CD4-positive, CD25-positive, alpha-beta regulatory T cell (primary cell): Measurements from ENCODE around the gene TRAF3IP1. TPM values are rescaled to one million over a fixed set of nuclear protein-coding genes. Genes with fewer than 3 reads are reported as not detected.
A peak's percentile ranks its signal among the peaks of the same experiment; 100 is the strongest.

Experiments
- ATAC-seq, 2 donors: fragments of 150-1000 bp; cut with Tn5 transposase; one replicate each; pipeline ENCODE4 v1.10.0; 2021; ENCODE audit warnings: low read depth in 2 of 2, moderate number of reproducible peaks in 2 of 2, moderate library complexity in 1 of 2
- DNase-seq, 3 donors: peaks; one replicate each; pipeline versions ENCODE4 v3.0.0 to v3.0.0-alpha.2; 2012 to 2022; ENCODE audit warnings: mixed read lengths in 1 of 3
- H3K27ac ChIP-seq: one replicate; pipeline ENCODE4 v1.7.0; 2013; ENCODE audit warnings: mild to moderate bottlenecking, low read length; ENCODE audit not compliant: insufficient read depth, poor library complexity, severe bottlenecking
- H3K27me3 ChIP-seq: one replicate; pipeline ENCODE4 v1.7.0; 2013; ENCODE audit warnings: low read length; ENCODE audit not compliant: control insufficient read depth, insufficient read depth
- H3K36me3 ChIP-seq: one replicate; pipeline ENCODE4 v1.7.0; 2013; ENCODE audit warnings: mild to moderate bottlenecking, low read length, moderate library complexity; ENCODE audit not compliant: control insufficient read depth, insufficient read depth
- H3K4me1 ChIP-seq: 2 replicates; pipeline ENCODE4 v1.7.0; 2013; ENCODE audit warnings: mild to moderate bottlenecking, low read length; ENCODE audit not compliant: insufficient read depth, control insufficient read depth, poor library complexity, severe bottlenecking
- H3K4me3 ChIP-seq: one replicate; pipeline ENCODE4 v1.7.0; 2013; ENCODE audit warnings: low read depth, mild to moderate bottlenecking, low read length, moderate library complexity
- H3K9me3 ChIP-seq, 2 experiments: 1 replicate in 1 of 2; 2 replicates in 1 of 2; pipeline ENCODE4 v1.7.0; 2013; ENCODE audit warnings: low read length in 2 of 2, mild to moderate bottlenecking in 1 of 2, moderate library complexity in 1 of 2; ENCODE audit not compliant: control insufficient read depth in 2 of 2
- H3K27ac Mint-ChIP-seq, 3 donors: one replicate each; pipeline ENCODE4 v1.8.0; 2020 to 2022; ENCODE audit warnings: mild to moderate bottlenecking in 3 of 3, mixed read lengths in 3 of 3, moderate library complexity in 2 of 3
- H3K27me3 Mint-ChIP-seq: one replicate; pipeline ENCODE4 v1.8.0; 2022; ENCODE audit warnings: mild to moderate bottlenecking, mixed read lengths
- H3K36me3 Mint-ChIP-seq: one replicate; pipeline ENCODE4 v1.8.0; 2020; ENCODE audit warnings: mixed read lengths
- H3K4me1 Mint-ChIP-seq, 4 donors: one replicate each; pipeline ENCODE4 v1.8.0; 2020 to 2022; ENCODE audit warnings: mixed read lengths in 4 of 4, mild to moderate bottlenecking in 1 of 4
- H3K4me3 Mint-ChIP-seq, 4 donors: one replicate each; pipeline ENCODE4 v1.8.0; 2020 to 2022; ENCODE audit warnings: mild to moderate bottlenecking in 4 of 4, mixed read lengths in 4 of 4, moderate library complexity in 3 of 4
- H3K9me3 Mint-ChIP-seq, 7 donors: one replicate each; pipeline ENCODE4 v1.8.0; 2020 to 2022; ENCODE audit warnings: mixed read lengths in 7 of 7, mild to moderate bottlenecking in 3 of 7, moderate library complexity in 2 of 7
- polyA plus RNA-seq, 4 donors: library from polyadenylated mRNA; unstranded; fragments of 300-500 nt; fragmentation: Illumina TruSeq; gene quantifications; one replicate each; pipeline ENCODE4 v1.2.3, GENCODE V29; 2021
- total RNA-seq: library from RNA; stranded (reverse); gene quantifications from one replicate; pipeline ENCODE4 v1.2.3, GENCODE V29; 2022

Gene TRAF3IP1
- total and polyA plus RNA-seq, 5 donors from 2014 or later: 3.1 to 9.9 (median 3.5) TPM

DNA sequence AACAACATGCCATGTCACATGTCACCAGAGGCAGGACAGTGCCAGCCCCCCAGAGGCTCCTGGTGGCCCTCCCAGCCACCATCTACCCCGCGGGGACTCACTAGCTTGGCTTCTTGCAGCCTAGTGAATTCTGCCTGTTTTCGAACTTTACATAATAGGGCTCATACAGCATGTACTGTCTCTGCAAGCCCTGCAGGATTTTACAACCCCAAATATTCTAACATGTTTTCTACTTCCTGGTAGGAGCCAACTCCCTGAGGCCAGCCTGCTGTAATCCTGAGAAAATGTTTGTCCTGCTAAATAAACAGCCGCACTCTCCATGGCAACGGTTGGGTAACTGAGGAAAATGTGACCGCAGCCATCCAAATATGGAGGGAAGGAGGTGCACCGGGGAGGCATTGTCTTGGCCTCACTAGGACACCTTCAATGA is 34.6 kb upstream of the TRAF3IP1 start:
- H3K4me1 ChIP-seq: peaks cover 29% of the 10 kb centered on the region
- no peak overlapping the region for H3K4me3 ChIP-seq
- Mint-ChIP-seq H3K4me1 (peaks cover 10 to 67% (median 45%) of the 10 kb centered on the region in 4 donors), H3K27me3 (no peaks in the 10 kb centered on the region), H3K9me3 (no peaks in the 10 kb centered on the region), H3K4me3 (peak overlapping the region in 2 of 4 donors; percentile 32 to 98), H3K27ac (no peak overlapping the region), H3K36me3 (peaks cover 5% of the 10 kb centered on the region)
- H3K36me3 ChIP-seq: no peaks in the 10 kb centered on the region
- no peaks in the 10 kb centered on the region for H3K9me3 ChIP-seq
- DNase-seq (no peak), ATAC-seq (no peak)
- no peaks in the 10 kb centered on the region for H3K27me3 ChIP-seq
- no peak overlapping the region for H3K27ac ChIP-seq

DNA sequence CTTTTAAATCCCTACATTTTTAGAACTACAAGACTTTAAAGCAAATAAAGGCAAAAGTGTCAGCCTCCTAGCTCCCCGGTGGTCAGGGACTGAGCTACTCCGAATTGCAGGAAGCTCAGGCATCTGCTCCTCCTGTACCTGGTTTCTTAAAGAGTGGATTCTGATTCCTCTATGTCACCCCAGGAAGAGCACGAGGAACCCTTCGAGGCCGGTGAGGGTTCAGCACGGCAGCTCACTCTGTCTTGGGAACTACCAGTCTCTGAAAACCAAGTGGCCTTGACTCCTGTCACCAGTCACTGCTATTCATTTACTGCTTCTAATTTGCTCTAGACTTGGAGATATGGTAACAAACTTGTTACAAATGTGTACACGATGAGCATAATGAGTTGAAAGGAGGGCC is 34.2 kb upstream of the TRAF3IP1 start:
- Histone ChIP-seq H3K4me1 (peaks cover 29% of the 10 kb centered on the region), H3K4me3 (no peak overlapping the region), H3K36me3 (no peaks in the 10 kb centered on the region), H3K9me3 (no peaks in the 10 kb centered on the region), H3K27me3 (no peaks in the 10 kb centered on the region), H3K27ac (no peak overlapping the region)
- Mint-ChIP-seq H3K9me3 (no peaks in the 10 kb centered on the region), H3K27ac (peak overlapping the region in 1 of 3 donors; percentile 97), H3K27me3 (no peaks in the 10 kb centered on the region), H3K4me3 (peak overlapping the region in 3 of 4 donors; percentile 9 to 98 (median 32)), H3K4me1 (peaks cover 10 to 66% (median 44%) of the 10 kb centered on the region in 4 donors), H3K36me3 (peaks cover 5% of the 10 kb centered on the region)
- DNase-seq (no peak), ATAC-seq (no peak)

DNA sequence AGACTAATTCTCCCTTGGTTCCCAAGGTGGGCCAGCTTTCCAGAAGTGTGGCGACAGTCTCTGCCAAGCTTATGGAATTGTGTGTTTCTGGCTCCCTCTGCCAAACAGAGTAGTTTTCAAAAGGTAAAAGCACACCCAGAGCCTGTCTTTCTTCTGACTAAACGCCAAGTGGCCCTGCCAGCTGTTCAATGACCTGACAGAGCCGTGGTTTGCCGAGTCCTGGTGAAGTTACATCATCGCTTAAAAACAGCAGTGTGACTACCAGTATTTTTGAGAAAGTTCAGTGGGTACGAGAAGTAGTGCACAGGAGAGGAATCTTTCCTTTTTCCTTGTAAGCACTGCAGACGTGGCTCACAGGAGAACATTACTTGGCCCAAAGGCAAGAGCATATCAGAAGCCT is 33.8 kb upstream of the TRAF3IP1 start:
- H3K27ac ChIP-seq: no peak overlapping the region
- Mint-ChIP-seq H3K27ac (peak overlapping the region; percentile 69 to 97 (median 89)), H3K9me3 (no peaks in the 10 kb centered on the region), H3K4me3 (peak overlapping the region; percentile 85 to 98 (median 86)), H3K4me1 (peaks cover 10 to 64% (median 43%) of the 10 kb centered on the region in 4 donors), H3K27me3 (no peaks in the 10 kb centered on the region), H3K36me3 (peaks cover 5% of the 10 kb centered on the region)
- no peaks in the 10 kb centered on the region for H3K9me3 ChIP-seq
- H3K4me1 ChIP-seq: peaks cover 29% of the 10 kb centered on the region
- no peaks in the 10 kb centered on the region for H3K27me3 ChIP-seq
- H3K36me3 ChIP-seq: no peaks in the 10 kb centered on the region
- peak overlapping the region; percentile 7 for H3K4me3 ChIP-seq
- no peak for DNase-seq
- ATAC-seq: no peak

DNA sequence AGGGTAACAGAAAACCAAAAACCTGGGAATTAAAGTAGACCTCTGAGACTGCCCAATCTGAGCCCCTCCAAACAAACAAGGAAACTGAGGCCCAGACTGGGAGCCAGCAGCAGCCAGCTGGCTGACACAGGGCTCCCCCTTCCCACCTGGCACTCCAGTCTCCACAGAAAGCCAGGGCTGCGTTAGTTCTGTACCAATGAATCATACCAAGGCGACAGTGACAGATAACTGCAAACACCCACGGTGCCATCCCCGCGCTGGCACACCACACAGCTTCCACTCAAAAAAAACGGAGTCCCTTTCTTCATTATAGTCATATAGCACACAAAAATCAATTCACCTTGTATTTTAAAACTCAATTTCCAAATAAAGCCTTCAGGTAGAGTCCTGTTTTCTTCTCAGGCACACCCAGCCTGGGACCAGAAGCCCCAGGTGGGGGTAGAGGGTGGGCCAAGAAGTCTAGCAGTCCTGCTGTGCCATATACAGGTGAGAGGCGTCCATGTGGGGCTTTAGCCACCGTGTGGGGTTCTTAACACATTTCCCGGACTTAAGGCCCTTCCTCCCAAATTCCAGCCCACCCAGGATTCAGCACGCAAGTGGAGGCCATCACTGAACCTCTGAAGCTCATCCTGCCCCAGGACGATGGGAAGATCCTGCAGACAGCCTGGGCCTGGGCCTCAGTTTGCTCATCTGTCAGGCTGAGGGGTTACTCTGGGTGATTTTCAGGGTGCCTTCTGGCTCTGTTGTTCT is 33.2 kb upstream of the TRAF3IP1 start:
- no peaks in the 10 kb centered on the region for H3K9me3 Mint-ChIP-seq
- peaks cover 29% of the 10 kb centered on the region for H3K4me1 ChIP-seq
- no peaks in the 10 kb centered on the region for H3K27me3 ChIP-seq
- H3K27ac Mint-ChIP-seq: peak overlapping the region; percentile 86 to 97 (median 89)
- peak overlapping the region; percentile 57 for H3K4me3 ChIP-seq
- peak overlapping the region; percentile 85 to 98 (median 86) for H3K4me3 Mint-ChIP-seq
- H3K27me3 Mint-ChIP-seq: no peaks in the 10 kb centered on the region
- H3K36me3 Mint-ChIP-seq: peaks cover 4% of the 10 kb centered on the region
- H3K4me1 Mint-ChIP-seq: peaks cover 10 to 61% (median 39%) of the 10 kb centered on the region in 4 donors
- no peak for ATAC-seq
- H3K9me3 ChIP-seq: no peaks in the 10 kb centered on the region
- H3K27ac ChIP-seq: peak overlapping the region; percentile 29
- no peaks in the 10 kb centered on the region for H3K36me3 ChIP-seq
- DNase-seq: no peak

DNA sequence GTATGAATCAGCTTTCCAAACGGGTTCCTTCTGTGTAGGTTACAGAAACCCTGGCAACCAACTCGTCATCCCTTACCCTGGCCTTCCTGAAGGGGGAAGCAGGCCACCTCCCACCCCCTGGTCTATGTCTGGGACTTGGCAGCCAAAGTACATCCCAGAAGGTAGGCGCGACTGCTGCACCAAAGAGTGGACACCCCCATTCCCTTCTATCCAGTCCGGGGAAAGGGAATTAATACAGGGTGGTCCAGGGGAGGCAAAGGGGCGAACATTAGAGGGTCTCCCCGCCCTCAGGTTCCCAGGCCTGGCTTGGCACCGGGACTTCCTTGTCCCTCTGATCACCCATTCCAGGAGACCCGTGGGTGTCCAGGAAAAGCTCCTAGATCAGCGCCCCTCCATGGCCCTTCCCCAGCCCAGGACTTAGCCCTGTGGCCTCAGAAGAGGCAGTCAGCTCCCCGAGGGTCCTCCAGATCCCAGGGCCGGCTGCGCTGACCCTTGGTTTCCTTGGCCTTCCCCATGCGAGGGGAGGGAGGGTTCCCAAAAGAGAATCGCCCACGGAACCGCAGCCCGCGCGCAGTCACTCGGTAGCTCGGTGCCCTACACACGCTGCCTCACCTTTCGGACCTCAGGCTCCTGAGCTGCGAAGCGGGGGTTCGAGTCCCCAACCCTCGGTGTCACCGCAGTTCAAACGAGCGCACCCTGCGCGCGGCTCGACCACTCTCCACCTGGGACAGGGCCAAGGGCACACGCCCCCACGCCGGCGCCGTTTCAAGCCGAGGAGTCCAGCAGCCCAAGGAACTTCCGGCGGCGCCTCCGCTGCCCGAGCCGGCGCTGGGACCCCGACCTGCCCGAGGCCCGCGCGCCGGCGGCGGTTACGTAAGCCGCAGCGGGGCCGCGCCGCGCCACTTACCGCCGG is 32.3 kb upstream of the TRAF3IP1 start, which contains the start of gene PER2:
Gene PER2 (minus strand): TSS at position 874 of the 913 bp plus-strand sequence. CDS start 10,674 bp downstream, outside the sequence.
- Histone ChIP-seq H3K36me3 (no peaks in the 10 kb centered on the region), H3K27me3 (no peaks in the 10 kb centered on the region), H3K4me1 (peaks cover 29% of the 10 kb centered on the region), H3K27ac (peak within 1 kb of the TSS; percentile 90), H3K4me3 (peak within 1 kb of the TSS; percentile 71), H3K9me3 (no peaks in the 10 kb centered on the region)
- ATAC-seq (peak; percentile 7 to 8), DNase-seq (peak; percentile 10 to 14 (median 12))
- peaks cover 10 to 56% (median 34%) of the 10 kb centered on the region in 4 donors for H3K4me1 Mint-ChIP-seq
- no peaks in the 10 kb centered on the region for H3K27me3 Mint-ChIP-seq
- H3K4me3 Mint-ChIP-seq: peak within 1 kb of the TSS; percentile 93 to 99 (median 97)
- H3K27ac Mint-ChIP-seq: peak within 1 kb of the TSS; percentile 97 to 98 (median 97)
- H3K36me3 Mint-ChIP-seq: no peaks in the 10 kb centered on the region
- no peaks in the 10 kb centered on the region for H3K9me3 Mint-ChIP-seq

DNA sequence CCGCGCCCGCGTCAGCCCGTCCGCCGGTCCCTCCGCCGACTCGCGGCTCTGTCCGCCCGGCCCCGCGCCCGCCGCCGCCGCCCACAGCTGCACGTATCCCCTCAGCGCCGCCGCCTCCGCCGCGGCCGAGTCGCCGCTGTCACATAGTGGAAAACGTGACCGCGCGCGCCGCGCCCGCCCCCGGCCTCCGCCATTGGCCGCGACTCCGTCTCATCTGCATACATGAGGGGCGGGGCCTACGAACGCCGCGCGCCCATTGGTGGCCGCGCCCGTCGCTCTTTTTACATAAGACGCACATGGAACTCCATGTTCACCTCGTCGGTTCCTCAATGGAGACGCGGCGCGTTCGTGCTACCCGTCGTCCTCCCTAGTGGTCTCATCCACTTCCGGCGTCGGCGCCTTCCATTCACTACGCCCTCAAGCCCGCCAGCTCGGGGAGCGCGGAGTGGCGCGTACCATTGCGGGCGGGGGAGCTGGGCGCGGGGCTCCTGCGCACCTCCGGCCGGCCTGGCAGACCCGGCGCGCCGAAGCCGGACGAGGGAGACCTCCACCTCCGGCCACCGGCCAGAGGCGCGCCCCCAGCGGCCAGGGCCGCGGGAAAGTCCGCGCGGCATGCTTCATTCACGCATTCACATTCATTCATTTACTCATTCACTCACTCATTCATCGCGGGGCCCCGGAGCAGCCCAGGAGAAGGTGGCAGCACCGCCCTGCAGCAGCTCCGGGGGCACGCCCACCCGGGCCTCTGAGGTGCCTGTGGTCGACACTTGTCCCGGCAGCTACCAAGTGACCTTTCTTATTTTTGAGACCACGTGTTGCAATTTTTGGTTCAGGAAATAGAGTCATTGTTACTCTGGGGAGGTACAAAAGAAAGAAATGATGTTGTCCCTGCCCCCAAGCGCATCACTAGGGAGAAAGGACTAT is 31.4 kb upstream of the TRAF3IP1 start:
- Mint-ChIP-seq H3K36me3 (no peaks in the 10 kb centered on the region), H3K27me3 (no peaks in the 10 kb centered on the region), H3K27ac (peak overlapping the region; percentile 97 to 98 (median 97)), H3K9me3 (no peaks in the 10 kb centered on the region), H3K4me3 (peak overlapping the region; percentile 93 to 99 (median 97)), H3K4me1 (peaks cover 10 to 49% (median 32%) of the 10 kb centered on the region in 4 donors)
- DNase-seq (peak; percentile 96 to 99 (median 97)), ATAC-seq (peak; percentile 90 to 92)
- Histone ChIP-seq H3K36me3 (no peaks in the 10 kb centered on the region), H3K27ac (peak overlapping the region; percentile 90), H3K4me1 (peaks cover 29% of the 10 kb centered on the region), H3K27me3 (no peaks in the 10 kb centered on the region), H3K4me3 (peak overlapping the region; percentile 71), H3K9me3 (no peaks in the 10 kb centered on the region)

DNA sequence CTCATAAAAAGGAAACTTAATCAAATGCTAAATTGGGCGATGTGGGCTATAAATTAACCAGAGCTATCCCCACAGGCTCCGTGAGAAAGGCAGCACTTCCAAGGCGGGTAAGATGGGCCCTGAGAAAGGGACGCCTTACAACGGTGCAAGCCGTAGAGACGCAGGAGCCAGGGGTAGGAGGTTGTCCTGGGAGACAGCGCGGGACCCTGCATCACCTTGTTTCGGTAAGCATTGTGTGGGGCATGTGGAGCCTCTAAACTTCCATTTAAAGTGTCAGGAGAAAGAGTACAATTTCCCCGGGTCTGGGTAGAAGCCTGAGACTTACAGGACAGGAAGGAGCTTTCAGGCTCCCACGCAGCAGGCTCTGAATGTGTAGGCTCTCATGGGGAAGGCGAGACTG is 30.7 kb upstream of the TRAF3IP1 start:
- H3K27me3 ChIP-seq: no peaks in the 10 kb centered on the region
- Mint-ChIP-seq H3K4me1 (peaks cover 10 to 45% (median 30%) of the 10 kb centered on the region in 4 donors), H3K36me3 (no peaks in the 10 kb centered on the region), H3K27ac (peak overlapping the region; percentile 97 to 98 (median 97)), H3K9me3 (no peaks in the 10 kb centered on the region), H3K4me3 (peak overlapping the region; percentile 93 to 99 (median 97)), H3K27me3 (no peaks in the 10 kb centered on the region)
- no peaks in the 10 kb centered on the region for H3K9me3 ChIP-seq
- peaks cover 29% of the 10 kb centered on the region for H3K4me1 ChIP-seq
- H3K36me3 ChIP-seq: no peaks in the 10 kb centered on the region
- ATAC-seq (no peak), DNase-seq (peak in 1 of 3 donors; percentile 6)
- peak overlapping the region; percentile 90 for H3K27ac ChIP-seq
- H3K4me3 ChIP-seq: peak overlapping the region; percentile 71
